ENCODE results near the gene NECTIN1. TPM values are rescaled to one million over a fixed set of nuclear protein-coding genes. Genes with fewer than 3 reads are reported as not detected.
A peak's percentile ranks its signal among the peaks of the same experiment; 100 is the strongest.

The NECTIN1 gene
- total RNA-seq, 1 donor from 2014 or later: 85.3 TPM

DNA sequence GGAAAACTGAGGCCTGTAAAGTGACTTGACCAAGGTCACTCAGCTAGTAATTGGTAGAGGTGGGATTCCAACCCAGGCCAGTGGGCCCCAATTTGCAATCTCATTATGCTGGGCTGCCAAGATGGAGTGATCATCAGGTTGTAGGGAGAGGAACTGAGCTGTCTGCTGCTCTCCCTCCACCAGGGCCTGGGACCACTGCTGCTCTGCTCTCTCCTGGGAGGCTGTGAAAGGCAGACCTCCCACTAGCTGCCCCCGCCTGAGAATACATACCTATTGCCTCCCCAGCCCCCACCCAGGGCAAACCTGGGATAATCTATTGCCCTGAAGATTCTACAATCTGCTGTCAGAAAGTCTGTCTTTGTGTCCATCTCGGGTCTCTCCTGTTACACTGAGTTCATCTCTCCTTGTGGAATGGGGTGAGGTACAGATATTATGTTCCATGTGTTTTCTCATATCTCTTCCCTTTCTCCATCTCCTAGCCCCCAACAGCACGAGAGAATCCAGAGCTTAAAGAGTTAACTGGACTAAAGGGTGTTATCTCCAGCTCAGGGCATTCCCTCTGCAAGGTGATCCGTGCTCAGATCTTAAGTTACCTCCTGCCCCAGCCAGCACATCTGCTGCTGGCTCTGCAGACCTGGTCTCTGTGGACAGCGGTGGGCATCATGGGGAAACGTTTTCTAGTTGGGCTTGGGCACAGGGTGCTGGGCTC is 5.6 kb downstream of the NECTIN1 start:
- H3K36me3 ChIP-seq (ENCODE audit: control insufficient read depth, insufficient read depth, low read length): peaks cover 57% of the 10 kb centered on the region
- no peaks in the 10 kb centered on the region for H3K27me3 ChIP-seq (ENCODE audit: control insufficient read depth, insufficient read depth, low read length)
- FAIRE-seq (peak; percentile 52), DNase-seq (ENCODE audit: low read depth) (no peak)
- H3K4me3 ChIP-seq (ENCODE audit: low read depth, low read length): no peak overlapping the region
- no peak for TF ChIP-seq CTCF (IDR thresholded peaks at IDR 0.05; ENCODE audit: insufficient read depth, low read length, severe bottlenecking)

GRCh38 chr11:119722281-119722794 is 6.7 kb downstream of the NECTIN1 start:
- H3K27me3 ChIP-seq (ENCODE audit: control insufficient read depth, insufficient read depth, low read length): no peaks in the 10 kb centered on the region
- no peak for FAIRE-seq
- H3K36me3 ChIP-seq (ENCODE audit: control insufficient read depth, insufficient read depth, low read length): peaks cover 62% of the 10 kb centered on the region
- DNase-seq (ENCODE audit: low read depth): no peak
- no peak overlapping the region for H3K4me3 ChIP-seq (ENCODE audit: low read depth, low read length)
- no peak for TF ChIP-seq CTCF (IDR thresholded peaks at IDR 0.05; ENCODE audit: insufficient read depth, low read length, severe bottlenecking)

DNA sequence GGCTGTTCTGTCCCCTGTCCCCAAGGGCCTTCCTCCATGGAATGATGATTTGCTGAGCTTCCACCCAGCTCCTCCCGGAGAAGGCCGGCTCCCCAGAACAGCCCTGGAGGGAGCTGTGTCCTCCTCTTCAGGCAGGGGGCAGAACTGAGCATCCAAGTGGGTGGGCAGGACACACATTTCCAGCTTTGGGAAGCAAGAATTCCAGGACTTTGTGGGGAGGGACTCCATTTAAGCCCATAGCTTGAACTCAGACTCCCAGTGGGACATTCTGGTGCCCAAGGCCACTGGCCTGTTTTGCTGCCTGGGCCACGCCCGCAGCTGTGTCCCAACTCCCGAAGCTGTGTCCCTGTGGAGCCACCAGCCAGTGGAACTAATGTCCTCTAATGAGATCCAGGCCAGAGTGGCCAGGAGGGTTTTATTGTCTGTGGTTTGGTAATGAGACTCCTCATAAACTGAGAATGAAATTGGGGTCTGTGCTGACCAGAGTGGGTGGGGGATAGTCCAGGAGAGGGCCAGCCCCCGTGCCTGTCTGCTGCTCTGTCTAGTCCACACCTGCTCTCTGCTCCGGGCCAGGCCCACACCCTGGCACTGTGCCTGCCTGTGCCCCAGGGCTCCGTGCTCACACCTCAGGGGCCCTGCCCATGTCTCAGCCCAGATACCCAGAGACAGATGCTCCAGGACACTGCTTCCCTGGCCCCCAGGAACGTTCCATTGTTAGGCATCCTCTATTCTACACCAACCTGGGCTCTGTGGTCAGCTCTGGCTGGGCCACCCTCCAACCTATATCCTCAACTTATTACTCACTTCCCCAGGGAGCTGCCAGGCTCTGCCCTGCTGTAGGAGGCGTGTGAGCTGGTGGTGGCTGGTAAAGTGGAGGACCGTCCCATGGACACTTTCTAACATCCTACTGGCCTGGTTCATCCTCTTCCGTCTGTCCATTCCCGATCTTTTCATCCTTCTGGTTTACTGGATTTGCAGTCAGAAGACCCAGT is 7.6 kb downstream of the NECTIN1 start:
- DNase-seq (ENCODE audit: low read depth) (peak; percentile 58), FAIRE-seq (peak; percentile 18)
- Histone ChIP-seq H3K27me3 (ENCODE audit: control insufficient read depth, insufficient read depth, low read length) (no peaks in the 10 kb centered on the region), H3K4me3 (ENCODE audit: low read depth, low read length) (no peak overlapping the region), H3K36me3 (ENCODE audit: control insufficient read depth, insufficient read depth, low read length) (peaks cover 59% of the 10 kb centered on the region)
- TF ChIP-seq CTCF (IDR thresholded peaks at IDR 0.05; ENCODE audit: insufficient read depth, low read length, severe bottlenecking): peak; percentile 65

GRCh38 chr11:119720311-119720913 is 8.6 kb downstream of the NECTIN1 start:
- no peak for FAIRE-seq
- Histone ChIP-seq H3K27me3 (ENCODE audit: control insufficient read depth, insufficient read depth, low read length) (no peaks in the 10 kb centered on the region), H3K4me3 (ENCODE audit: low read depth, low read length) (no peak overlapping the region), H3K36me3 (ENCODE audit: control insufficient read depth, insufficient read depth, low read length) (peaks cover 55% of the 10 kb centered on the region)
- no peak for TF ChIP-seq CTCF (IDR thresholded peaks at IDR 0.05; ENCODE audit: insufficient read depth, low read length, severe bottlenecking)
- DNase-seq (ENCODE audit: low read depth): no peak

- H3K36me3 ChIP-seq (ENCODE audit: control insufficient read depth, insufficient read depth, low read length): peaks cover 56% of the 10 kb centered on the region
- FAIRE-seq (no peak), DNase-seq (ENCODE audit: low read depth) (no peak)
- H3K27me3 ChIP-seq (ENCODE audit: control insufficient read depth, insufficient read depth, low read length): no peaks in the 10 kb centered on the region
- no peak overlapping the region for H3K4me3 ChIP-seq (ENCODE audit: low read depth, low read length)
- TF ChIP-seq CTCF (IDR thresholded peaks at IDR 0.05; ENCODE audit: insufficient read depth, low read length, severe bottlenecking): no peak
Measured at GRCh38 chr11:119717839-119718534, 11.0 kb downstream of the NECTIN1 start.
